Osteoblast (primary cell): ENCODE measurements around the gene ENOX2. TPM values are rescaled to one million over a fixed set of nuclear protein-coding genes. Genes with fewer than 3 reads are reported as not detected.
A peak's percentile ranks its signal among the peaks of the same experiment; 100 is the strongest.

Experiments
- DNase-seq: peaks from one replicate; pipeline ENCODE4 v3.0.0; 2011; ENCODE audit warnings: low spot score, mixed read lengths; ENCODE audit not compliant: insufficient read length; ENCODE audit errors: missing footprints
- H2AFZ ChIP-seq: 2 replicates; pipeline ENCODE4 v1.6.0; 2011; ENCODE audit warnings: mild to moderate bottlenecking, low read length
- H3K27ac ChIP-seq: 2 replicates; pipeline ENCODE4 v1.5.1; 2011; ENCODE audit warnings: mild to moderate bottlenecking, low read depth, low read length, moderate library complexity
- H3K27me3 ChIP-seq: 2 replicates; pipeline ENCODE4 v1.6.0; 2012; ENCODE audit warnings: mild to moderate bottlenecking, control low read depth, inconsistent platforms, low read length, moderate library complexity; ENCODE audit not compliant: insufficient read depth
- H3K36me3 ChIP-seq: 2 replicates; pipeline ENCODE4 v1.5.1; 2011; ENCODE audit warnings: mild to moderate bottlenecking, low read length, control low read depth, moderate library complexity; ENCODE audit not compliant: insufficient read depth
- H3K4me1 ChIP-seq: 2 replicates; pipeline ENCODE4 v1.5.1; 2011; ENCODE audit warnings: mild to moderate bottlenecking, low read length, control low read depth, moderate library complexity; ENCODE audit not compliant: insufficient read depth
- H3K4me2 ChIP-seq: 2 replicates; pipeline ENCODE4 v1.6.0; 2011; ENCODE audit warnings: mild to moderate bottlenecking, low read length; ENCODE audit not compliant: insufficient read depth
- H3K4me3 ChIP-seq: fragments of 200-600 bp; sonication (generic); 3 replicates; pipeline ENCODE4 v1.5.1; 2012; ENCODE audit warnings: mild to moderate bottlenecking, low read length, inconsistent platforms; ENCODE audit not compliant: insufficient read depth
- H3K79me2 ChIP-seq: 2 replicates; pipeline ENCODE4 v1.6.0; 2012; ENCODE audit warnings: mild to moderate bottlenecking, low read length, control low read depth, inconsistent platforms; ENCODE audit not compliant: insufficient read depth
- H3K9me3 ChIP-seq: 2 replicates; pipeline ENCODE4 v1.5.1; 2011; ENCODE audit warnings: low read depth, low read length, control low read depth
- H4K20me1 ChIP-seq: 2 replicates; pipeline ENCODE4 v1.6.0; 2012; ENCODE audit warnings: mild to moderate bottlenecking, low read length, control low read depth; ENCODE audit not compliant: insufficient read depth
- total RNA-seq: library from RNA; depleted of rRNA; stranded (reverse); fragments of >200 nt; gene quantifications from 2 replicates; pipeline ENCODE4 v1.2.3, GENCODE V29; 2012
- TF ChIP-seq, protein P1 (sequence below): IDR thresholded peaks from 2 replicates; pipeline ENCODE4 v1.5.1; 2011; ENCODE audit warnings: mild to moderate bottlenecking, low read depth, low read length, moderate library complexity; ENCODE audit errors: extremely low read depth

The ENOX2 gene
- total RNA-seq, 1 donor: 8.0 TPM

DNA sequence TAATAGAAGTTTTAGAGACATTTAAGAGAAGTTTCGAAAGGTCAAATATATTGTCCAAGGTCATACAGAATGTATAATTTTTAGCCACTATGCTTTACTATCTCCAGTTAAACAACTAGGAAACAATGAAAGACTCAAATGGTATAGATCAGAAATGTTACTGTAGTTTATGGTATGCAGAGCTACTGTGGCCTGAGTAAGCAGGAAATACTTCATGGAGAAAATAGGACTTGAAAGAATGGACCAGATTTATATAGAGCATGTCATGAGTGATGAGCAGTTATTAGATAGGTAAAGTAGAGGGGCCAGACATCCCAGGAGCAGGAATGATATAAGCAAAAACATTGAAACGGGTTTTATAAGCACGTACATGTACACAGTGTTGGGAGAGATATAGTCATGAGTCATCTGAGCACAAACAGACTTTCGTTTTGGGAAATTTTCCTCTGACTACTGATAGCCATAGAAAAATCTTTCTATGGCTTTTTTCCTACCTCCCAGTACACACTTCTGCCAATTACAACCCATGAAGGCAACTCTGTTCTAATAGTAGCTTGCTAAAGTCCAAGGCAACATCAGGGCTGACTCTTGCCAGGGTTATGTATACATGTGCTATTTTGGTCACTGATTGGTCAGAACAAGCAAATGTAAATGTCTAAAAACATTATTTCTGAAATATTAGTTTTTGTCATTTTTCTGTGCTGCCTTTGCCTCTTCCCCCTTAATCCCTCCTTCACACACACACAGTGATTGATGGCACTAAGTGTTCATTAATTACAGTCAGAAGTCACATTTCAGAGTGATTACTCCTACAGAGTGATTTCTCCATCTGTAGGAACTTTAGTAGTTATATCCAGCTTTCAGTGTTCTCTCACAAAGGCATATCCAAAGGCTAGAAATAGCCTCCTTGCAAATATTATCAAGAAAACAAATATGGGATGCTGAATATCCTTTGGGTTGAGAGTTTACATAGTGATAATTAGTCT is 198.7 kb downstream of the ENOX2 start:
- peak overlapping the region; percentile 29 for H3K4me3 ChIP-seq
- TF ChIP-seq, protein P1, sequence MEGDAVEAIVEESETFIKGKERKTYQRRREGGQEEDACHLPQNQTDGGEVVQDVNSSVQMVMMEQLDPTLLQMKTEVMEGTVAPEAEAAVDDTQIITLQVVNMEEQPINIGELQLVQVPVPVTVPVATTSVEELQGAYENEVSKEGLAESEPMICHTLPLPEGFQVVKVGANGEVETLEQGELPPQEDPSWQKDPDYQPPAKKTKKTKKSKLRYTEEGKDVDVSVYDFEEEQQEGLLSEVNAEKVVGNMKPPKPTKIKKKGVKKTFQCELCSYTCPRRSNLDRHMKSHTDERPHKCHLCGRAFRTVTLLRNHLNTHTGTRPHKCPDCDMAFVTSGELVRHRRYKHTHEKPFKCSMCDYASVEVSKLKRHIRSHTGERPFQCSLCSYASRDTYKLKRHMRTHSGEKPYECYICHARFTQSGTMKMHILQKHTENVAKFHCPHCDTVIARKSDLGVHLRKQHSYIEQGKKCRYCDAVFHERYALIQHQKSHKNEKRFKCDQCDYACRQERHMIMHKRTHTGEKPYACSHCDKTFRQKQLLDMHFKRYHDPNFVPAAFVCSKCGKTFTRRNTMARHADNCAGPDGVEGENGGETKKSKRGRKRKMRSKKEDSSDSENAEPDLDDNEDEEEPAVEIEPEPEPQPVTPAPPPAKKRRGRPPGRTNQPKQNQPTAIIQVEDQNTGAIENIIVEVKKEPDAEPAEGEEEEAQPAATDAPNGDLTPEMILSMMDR: no peak
- H3K79me2 ChIP-seq: no peaks in the 10 kb centered on the region
- no peaks in the 10 kb centered on the region for H3K27me3 ChIP-seq
- no peak for DNase-seq
- no peaks in the 10 kb centered on the region for H4K20me1 ChIP-seq
- H3K4me2 ChIP-seq: peak overlapping the region; percentile 57
- no peaks in the 10 kb centered on the region for H3K9me3 ChIP-seq
- H2AFZ ChIP-seq: peak overlapping the region; percentile 20
- H3K36me3 ChIP-seq: no peaks in the 10 kb centered on the region
- peak overlapping the region; percentile 61 for H3K27ac ChIP-seq
- peaks cover 12% of the 10 kb centered on the region for H3K4me1 ChIP-seq

DNA sequence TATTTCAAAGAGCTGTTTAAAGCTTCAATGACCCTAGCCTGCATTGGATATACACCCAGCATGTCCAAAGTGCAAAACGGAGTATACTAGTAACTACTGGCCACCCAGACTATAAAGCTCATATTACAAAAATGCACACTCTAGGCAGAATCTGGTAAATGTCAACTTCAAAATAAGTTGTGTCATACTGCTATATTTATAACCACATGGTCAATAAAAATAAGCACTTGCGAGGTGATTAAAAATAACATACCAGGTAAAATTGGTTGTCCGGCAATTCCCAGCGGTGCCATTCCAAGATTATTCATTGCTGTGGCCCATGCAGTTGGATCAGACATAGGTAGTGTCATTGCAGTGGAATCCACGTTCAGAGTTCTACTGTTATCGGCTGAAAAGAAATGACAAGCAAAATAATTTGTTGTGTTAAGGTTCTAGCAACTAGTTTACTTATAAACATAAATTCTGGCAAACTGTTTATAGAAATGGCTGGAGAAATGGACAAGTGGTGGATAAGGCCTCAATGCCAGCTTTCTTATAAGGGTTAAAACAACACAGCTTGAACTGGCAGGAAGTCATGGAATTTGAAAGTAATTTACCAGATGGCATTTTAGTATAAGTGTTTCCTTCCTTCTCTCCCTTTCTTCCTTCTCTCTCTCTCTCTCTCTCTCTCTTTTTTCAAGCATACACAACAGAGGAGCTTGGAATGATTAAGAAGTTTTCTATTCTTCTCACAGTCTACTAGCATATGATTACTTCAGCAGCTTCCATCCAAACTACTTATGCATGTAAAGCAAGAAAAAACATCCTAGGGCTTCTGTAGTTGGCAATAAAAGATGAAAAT is 199.9 kb downstream of the ENOX2 start:
- Histone ChIP-seq H3K27me3 (no peaks in the 10 kb centered on the region), H4K20me1 (no peaks in the 10 kb centered on the region), H3K4me2 (no peak overlapping the region), H3K79me2 (no peaks in the 10 kb centered on the region), H3K27ac (no peak overlapping the region), H3K4me3 (no peak overlapping the region), H2AFZ (no peak overlapping the region), H3K9me3 (no peaks in the 10 kb centered on the region), H3K4me1 (peaks cover 12% of the 10 kb centered on the region), H3K36me3 (no peaks in the 10 kb centered on the region)
- no peak for DNase-seq
- TF ChIP-seq, protein P1: no peak

DNA sequence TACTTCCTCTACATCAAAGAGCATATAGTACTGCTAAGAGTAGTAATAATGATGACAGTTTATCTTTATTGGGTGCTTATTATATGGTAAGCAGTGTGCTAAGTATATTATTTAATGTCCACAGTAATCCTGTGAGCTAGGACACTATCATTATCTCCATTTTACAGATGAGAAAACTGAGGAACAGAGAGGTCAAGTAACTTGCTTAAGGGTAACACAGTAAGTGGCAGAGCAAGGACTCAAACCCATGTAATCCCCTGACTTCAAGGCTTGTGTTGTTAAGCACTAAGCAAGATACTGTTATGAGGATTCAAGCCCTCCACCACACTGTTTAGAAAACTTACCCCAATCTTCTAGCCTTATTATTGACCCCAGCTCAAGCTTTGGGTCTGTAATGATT is 202.4 kb downstream of the ENOX2 start:
- no peak overlapping the region for H3K4me3 ChIP-seq
- no peak overlapping the region for H2AFZ ChIP-seq
- H3K79me2 ChIP-seq: no peaks in the 10 kb centered on the region
- no peaks in the 10 kb centered on the region for H3K9me3 ChIP-seq
- no peaks in the 10 kb centered on the region for H3K27me3 ChIP-seq
- H4K20me1 ChIP-seq: no peaks in the 10 kb centered on the region
- peaks cover 12% of the 10 kb centered on the region for H3K4me1 ChIP-seq
- no peak overlapping the region for H3K4me2 ChIP-seq
- TF ChIP-seq, protein P1: no peak
- no peaks in the 10 kb centered on the region for H3K36me3 ChIP-seq
- no peak overlapping the region for H3K27ac ChIP-seq
- DNase-seq: no peak
